ENCODE data around the gene PARD3.
"Not testable (repeated sequence)": the region's sequence is repeated elsewhere in the genome, so short reads cannot be mapped to it uniquely, and the experiment has no call there.

PARD3 gene

DNA sequence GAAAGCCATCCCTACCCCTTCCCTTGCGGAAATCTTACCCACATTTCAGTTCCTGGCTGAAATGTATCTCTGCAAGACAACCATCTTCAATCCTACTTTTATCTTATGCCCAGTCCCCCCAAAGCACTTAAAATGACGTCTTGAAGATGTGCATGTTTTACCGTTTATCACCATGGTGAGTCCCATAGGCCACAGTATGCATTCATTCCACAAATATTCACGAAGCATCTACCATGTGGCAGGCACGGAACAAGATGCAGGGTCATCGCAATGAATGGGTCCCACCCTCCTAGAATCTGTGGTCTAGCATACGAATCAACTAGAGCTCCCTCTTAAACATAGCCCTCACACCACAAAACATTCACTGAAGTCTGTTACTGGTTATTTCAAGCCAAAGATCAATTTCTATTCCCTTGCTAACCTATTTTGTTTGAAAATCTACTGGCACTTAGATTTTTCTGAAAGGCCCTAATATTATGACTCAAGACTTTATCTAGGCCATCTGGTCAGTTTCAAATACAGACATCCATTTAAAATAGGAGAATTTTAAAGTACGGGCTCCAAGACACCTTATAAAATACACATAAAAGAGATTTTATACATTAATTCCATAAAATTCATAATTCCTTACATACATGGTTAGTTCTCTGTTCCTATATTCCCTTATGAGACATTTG, 99.4 kb downstream of the PARD3 start:
- no peak for DNase-seq (ENCODE audit: low read depth)

DNA sequence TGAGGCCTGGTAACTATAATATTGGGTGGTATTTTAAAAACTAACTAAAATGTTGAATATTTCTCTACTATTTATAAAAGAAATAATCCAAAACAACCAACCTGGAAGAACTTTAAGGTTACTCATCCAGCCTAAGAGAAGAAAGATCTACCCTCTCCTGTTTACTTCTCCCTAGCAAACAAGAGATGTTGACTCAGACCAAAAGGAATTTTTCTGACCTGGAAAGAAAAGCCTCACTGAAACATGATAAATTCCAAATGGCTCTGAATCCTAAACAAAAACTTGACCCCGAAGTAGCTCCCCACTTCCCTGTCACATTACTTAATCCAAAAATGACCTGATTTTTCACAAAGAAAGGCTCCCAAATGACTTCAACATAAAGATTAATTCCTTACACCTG, 101.2 kb downstream of the PARD3 start:
- DNase-seq (ENCODE audit: low read depth), result peak; percentile 82

DNA sequence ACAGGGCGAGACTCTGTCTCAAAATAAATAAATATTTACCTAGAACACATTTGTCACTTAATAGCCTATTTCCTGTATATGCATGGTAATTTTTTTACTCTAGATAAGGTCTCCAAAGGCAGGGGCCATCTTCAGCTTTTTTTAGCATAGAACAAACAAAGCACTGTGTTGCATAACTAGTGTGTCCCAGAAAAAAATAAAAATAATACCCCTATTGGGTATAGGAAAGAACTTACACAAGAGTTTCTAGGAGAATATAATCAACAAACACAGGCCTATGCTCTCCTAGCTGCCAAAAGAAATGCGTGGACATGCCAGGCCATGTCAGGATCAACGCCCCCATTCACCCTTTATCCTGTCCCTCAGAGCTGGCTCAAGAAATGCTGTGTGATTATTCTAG, 103.6 kb downstream of the PARD3 start:
- DNase-seq (ENCODE audit: low read depth), result no peak

- DNase-seq (ENCODE audit: low read depth), result peak; percentile 44
These were observed 104.7 kb downstream of the PARD3 start for GRCh38 chr10:34710391-34710751.

- DNase-seq (ENCODE audit: low read depth), result no peak
These were observed 105.3 kb downstream of the PARD3 start for GRCh38 chr10:34709637-34710390.

GRCh38 chr10:34707656-34708055, 107.4 kb downstream of the PARD3 start:
- no peak for DNase-seq (ENCODE audit: low read depth)

GRCh38 chr10:34706992-34707391, 108.1 kb downstream of the PARD3 start:
- not testable (repeated sequence) for DNase-seq (ENCODE audit: low read depth)

DNA sequence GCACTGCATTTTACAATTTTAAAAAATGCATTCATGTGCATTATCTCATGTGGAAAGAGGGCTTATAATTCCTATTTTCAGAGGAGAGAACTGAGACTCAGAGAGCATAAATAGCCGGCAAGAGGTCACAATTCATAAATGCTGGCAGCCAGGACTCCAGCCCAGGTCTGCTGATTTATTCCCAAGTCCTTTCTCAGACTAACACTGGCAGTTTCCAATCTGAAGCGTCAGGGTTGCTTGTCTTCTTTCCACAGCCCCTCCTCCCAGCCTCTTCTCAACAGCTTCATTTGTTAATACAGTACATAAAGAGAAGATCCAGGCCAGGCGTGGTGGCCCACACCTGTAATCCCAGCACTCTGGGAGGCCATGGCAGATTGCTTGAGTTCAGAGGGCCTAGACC, 108.9 kb downstream of the PARD3 start:
- DNase-seq (ENCODE audit: low read depth), result no peak

- no peak for DNase-seq (ENCODE audit: low read depth)
These were observed 109.5 kb downstream of the PARD3 start for GRCh38 chr10:34705563-34705962.

DNA sequence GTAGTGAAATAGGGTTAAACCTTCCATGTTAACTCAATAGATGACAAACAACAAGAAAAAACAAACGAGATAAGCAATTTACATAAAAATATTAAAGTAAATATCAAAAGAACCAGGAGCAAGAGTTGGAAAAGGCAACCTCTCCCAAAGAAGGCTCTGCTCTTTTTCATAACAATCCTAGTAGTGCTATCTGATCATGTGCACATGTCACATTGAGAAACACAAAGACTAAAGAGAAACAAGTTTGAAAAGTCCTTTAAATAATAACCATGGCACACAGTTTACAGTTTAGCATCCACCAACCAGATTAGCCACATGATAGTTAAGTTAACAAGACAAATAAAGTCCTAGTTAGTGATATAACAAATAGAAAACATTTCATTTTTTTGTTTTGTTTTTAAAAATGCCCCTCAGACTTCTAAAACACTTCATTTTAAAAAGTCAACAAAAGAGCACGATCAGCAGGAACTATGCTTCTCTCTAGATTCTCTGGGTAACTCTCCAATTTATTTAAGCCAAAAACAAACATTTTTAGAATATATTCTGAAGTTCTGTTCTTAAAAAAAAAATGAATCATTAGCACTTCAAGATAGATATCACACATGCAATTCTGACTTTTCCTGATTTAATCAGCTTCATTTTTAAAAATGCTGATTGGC, 110.4 kb downstream of the PARD3 start:
- DNase-seq (ENCODE audit: low read depth), result no peak

DNA sequence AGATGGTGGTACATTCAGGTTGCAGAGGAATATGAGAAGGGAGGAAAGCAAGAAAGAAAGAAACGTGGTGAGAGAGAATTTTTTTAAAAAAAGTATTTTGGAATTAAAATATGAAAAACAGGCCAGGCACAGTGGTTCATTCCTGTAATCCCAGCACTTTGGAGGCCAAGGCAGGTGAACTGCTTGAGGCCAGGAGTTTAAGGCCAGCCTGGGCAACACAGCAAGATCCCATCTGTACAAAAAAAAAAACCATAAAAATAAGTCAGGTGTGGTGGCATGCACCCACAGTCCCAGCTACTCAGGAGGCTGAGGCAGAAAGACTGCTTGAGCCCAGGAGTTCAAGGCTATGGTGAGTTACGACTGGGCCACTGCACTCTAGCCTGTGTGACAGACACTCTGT, 112.1 kb downstream of the PARD3 start:
- no peak for DNase-seq (ENCODE audit: low read depth)

DNA sequence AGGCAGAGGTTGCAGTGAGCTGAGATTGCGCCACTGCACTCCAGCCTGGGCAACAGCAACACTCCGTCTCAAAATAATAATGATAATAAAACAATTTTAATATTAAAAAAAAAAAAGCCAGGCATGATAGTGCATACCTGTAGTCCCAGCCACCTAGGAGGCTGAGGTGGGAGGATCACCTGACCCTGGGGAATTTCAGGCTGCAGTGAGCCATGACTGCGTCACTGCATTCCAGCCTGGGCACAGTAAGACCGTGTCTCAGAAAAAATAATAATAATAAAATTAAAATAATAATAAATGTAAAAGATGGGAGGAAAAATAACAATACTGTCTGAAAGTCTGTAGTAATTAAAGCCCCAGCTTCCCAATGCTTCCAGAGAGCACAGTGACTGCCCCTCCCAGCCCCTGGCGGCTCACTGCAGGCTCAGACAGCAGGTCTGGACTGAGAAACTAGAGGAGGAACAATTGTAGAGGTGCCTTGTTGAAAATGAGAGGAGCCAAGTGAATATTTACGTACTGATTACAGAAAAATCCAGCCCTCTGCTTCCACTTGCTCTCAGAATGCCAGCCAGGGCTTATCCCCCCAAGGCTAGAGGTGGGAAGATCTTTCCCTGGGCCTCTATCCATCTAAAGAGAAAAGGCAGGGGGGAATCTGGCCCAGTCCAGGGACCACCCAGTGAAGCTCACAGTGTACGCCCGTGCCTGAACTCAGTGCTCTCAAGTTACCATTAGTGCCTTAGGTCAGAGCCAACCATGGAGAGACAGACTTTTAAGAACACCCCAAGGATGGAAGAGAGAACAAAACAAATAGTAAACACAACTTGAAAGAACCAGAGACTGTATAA, 112.8 kb downstream of the PARD3 start:
- no peak for DNase-seq (ENCODE audit: low read depth)

GRCh38 chr10:34701194-34701593, 113.9 kb downstream of the PARD3 start:
- no peak for DNase-seq (ENCODE audit: low read depth)

- DNase-seq (ENCODE audit: low read depth), result not testable (repeated sequence)
These were observed 114.3 kb downstream of the PARD3 start for GRCh38 chr10:34700752-34701151.

DNA sequence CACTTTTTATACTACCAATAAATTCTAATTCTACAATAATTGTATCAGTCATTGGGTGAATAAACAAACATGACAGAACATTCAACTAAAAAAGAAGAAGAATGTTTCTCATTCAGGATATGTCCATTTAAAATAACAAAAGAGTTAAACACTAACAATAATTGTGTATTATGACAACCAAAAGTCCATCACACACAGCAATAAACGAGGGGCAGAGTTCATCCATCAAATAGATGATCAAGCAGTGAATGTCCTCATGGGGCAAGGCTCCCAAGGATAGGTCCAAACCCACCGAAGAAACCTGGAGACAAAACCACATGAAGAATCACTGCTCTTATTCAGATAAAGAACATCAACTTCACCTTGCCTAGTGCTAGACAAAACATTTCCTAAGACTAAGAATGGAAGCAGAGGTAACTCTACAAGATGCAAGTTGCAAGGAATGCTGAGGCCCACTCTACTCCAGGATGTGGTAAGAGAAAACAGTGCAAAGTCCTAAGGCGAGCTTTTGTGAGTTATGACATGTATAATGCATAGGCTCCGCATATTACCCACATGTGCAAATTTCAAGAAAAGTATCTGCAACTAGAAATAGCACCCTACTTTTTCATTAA, 115.1 kb downstream of the PARD3 start:
- peak; percentile 22 for DNase-seq (ENCODE audit: low read depth)

GRCh38 chr10:34698979-34699378, 116.1 kb downstream of the PARD3 start:
- DNase-seq (ENCODE audit: low read depth), result peak; percentile 83

- DNase-seq (ENCODE audit: low read depth), result no peak
These were observed 116.8 kb downstream of the PARD3 start for GRCh38 chr10:34698248-34698831.

DNA sequence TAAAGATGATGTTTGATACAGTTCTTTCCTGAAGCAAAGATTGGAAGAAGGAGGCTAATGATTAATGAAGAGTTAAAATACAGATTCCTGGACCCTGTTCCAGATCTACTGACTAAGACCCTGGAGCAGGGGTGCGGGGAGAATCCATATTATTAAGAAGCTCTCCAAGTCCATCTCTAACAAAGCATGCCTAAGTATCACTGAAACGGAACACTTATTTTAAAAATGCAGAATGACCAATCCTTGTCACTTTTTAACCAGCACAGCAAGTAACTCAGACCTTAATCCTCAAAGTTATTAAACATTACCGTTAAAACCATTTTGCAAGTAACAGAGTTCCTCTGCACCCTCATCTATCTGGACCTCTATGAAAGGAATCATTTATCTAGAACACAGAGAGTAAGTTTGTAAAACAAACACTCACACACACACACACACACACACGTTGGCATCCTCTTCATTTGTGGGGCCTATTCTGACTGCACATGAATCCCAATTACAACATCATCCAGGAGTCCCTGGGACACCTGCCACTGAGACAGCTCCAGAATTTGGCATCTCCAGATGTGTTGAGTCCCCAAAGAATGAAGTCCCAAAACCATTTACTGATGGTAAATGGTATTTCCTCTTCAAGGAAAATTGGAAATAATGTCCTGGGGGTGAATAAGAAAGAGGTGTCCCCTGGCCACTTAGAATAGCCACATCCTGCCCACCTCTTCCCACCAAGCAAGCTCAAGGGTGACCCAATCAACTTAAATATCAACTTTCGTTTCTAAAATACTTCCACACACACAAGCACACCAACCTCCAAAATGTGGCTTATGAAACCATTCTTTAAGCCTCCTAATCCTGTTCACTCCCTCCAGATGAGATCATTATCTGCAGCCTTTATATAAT, 117.5 kb downstream of the PARD3 start:
- no peak for DNase-seq (ENCODE audit: low read depth)

GRCh38 chr10:34696423-34696822, 118.7 kb downstream of the PARD3 start:
- peak; percentile 86 for DNase-seq (ENCODE audit: low read depth)

GRCh38 chr10:34690383-34691049, 124.6 kb downstream of the PARD3 start:
- DNase-seq (ENCODE audit: low read depth), result no peak
